NCI-H2107 (cell line): ENCODE measurements around the gene PTPN21.

ENCODE experiments used
- DNase-seq: peaks from one replicate; lab custom pipeline; 2025; lab: John Stamatoyannopoulos, UW

Gene PTPN21

DNA sequence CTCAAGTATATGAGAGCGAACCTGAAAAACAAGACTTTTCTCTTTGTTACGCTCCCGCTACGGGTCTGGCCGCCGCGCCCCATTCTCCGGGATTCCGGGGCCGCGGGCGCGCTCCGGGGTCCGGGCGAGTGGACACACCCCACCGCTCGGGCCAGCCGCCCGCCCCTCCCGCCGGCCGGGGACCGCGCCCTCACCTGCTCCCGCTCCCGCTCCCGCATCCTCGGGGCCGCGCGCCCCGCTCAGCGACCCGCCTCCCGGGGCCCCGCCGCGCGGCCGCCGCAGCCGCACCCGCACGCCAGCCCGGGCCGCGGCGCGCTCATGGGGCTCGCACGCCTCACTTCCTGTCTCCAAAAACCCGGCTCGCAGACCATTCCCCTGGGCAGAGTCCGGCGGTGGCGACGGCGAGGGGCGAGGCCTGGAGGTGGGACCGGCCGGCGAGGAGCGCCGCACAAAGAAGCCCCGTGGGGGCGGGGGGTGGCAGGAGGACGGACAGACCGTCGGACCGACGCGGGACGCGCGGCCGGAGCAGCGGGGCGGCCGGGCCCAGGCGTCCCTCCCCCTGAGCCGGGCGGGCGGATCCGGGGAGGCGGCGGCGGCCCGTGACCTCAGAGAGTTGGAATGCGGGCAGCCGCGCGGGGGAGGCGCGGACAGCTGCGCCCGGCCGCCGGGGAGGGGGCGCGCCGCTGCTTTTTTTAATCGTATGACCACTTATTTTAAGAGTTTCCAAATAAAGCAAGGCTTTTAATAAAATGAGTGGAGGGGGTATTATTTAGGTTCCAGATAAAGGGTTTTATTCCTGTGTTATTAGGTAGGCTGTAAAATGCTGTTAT, at the start of gene PTPN21:
PTPN21 (minus strand) TSS at position 551 of the 830 bp plus-strand sequence. CDS start 4,590 bp downstream, outside the sequence.
- no peak for DNase-seq

GRCh38 chr14:88604212-88604611, 49.4 kb upstream of the PTPN21 start:
- DNase-seq: no peak

GRCh38 chr14:88599761-88600439, 45.1 kb upstream of the PTPN21 start:
- no peak for DNase-seq

GRCh38 chr14:88599326-88599725, 44.5 kb upstream of the PTPN21 start:
- DNase-seq: no peak

DNA sequence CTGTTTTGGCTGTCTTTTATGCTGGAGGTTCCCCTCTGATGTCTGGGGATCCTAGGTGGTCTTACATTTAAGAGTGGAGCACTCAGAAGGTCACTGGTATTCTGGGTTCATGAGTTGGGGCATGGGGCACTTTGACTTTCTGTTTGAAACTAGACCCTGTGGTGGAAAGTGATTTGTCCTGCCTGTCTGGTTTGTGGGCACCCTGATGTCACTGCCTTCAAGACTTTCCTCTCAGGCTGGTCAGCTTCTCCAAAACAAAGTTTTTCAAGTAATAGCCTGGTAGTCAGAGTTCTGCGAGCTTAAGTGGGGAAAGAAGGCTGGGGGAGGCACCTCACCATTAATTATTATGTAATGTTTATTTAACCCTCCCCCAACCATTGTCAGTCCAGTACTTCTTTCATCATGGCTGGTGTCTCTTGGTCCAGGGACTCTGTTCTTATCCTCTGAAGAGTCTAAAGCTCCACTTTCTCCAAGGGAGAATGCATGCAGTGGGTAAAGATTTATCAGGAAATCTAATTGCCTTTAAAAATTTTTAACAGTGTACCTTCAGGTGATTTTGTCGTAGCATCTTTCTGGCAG, 43.4 kb upstream of the PTPN21 start:
- no peak for DNase-seq

GRCh38 chr14:88597601-88598000, 42.8 kb upstream of the PTPN21 start:
- DNase-seq: no peak

- DNase-seq: no peak
Measured at GRCh38 chr14:88597038-88597437, 42.2 kb upstream of the PTPN21 start.

- DNase-seq: no peak
Measured at GRCh38 chr14:88592031-88592430, 37.2 kb upstream of the PTPN21 start.

DNA sequence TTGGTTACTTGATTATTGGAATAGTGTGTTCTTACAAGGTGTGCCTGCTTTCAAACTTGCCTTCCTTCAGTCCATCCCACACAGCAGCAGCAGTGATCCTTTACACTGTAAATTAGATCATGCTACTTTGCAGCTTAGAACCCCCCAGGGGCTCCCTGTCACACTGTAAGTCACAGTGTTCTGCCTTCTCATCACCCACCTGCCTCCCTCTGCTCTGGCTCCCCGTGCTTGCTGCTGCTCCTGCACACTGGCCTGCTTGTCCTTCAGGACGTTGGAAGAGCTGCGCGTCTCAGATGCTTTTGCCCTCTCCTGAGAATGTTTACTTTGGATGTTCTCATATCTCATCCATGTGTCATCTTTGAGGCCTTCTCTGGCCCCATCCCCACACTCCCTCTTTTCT, 35.4 kb upstream of the PTPN21 start:
- DNase-seq: no peak

DNA sequence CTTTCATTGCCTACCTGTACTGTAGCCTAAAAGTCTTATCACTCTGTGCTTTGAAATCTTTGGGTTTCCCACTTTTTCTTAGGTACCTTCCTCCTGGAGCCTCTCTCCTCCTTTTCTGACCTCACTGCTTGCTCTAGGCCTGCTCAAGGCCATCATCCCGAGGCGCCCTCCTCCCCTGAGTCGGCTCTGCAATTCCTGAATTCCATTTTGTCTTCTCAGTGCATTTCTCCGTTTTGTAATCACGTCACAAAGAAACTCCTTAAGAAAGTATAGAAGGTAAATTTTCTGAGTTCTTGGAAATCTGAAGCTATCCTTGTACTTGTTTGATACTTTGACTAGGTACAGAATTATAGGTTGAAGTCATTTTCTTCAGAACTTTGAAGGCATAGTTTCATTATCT, 33.3 kb upstream of the PTPN21 start:
- no peak for DNase-seq

DNA sequence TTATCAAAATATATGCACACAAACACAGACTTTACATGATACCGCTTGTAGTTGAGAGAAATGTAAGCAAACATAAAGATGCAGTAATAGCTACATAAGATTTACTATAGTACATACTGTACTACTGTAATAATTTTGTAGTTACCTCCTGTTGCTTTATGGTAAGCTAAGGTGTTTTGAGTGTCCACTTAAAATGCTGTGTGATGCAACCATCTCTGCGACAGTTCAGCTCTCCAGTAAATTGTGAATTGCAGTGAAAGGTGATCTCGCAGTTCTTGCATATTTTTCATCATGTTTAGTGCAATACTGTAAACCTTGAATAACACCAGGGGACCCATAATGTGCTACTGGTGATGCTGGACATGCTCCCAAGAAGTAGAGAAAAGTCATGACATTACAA, 29.6 kb upstream of the PTPN21 start:
- DNase-seq: no peak

DNA sequence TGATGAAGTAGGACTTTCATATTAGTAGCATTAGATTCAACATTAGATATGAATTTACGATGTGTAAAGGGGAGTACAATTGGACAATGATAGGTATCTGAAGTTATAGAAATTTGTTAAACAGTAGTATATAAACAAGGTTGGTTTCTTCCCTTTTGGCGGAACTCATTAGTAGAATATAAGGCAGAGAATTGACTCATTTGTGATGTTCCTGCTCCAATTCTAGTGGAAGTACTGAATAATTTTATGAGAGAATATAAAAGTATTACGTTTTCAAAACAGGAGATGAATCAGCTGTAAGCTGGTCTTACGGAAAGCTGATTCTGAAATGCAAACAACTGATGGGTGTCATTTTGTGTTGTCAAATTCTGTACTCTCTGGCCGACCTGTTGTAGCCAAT, 21.4 kb upstream of the PTPN21 start:
- DNase-seq: no peak

DNA sequence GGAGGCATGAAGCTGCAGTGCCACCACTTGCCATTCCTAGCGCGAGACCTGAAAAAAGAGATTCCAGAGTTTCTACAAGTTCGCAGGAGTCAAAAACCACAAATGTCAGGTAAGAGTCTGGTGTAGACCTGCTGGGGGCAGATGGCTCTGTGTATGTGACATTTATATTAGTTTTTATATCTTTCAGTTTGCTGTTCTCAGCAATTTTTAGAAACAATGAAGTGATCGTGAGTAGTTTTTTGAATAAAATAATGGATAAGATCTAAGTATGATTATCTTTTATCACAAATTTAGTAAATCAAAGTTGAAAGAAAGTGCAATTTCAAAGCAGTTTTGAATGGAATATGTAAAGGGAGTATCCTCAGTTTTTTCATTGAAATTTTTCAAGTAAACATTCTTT, 17.3 kb upstream of the PTPN21 start:
- no peak for DNase-seq

- DNase-seq: no peak
Measured at GRCh38 chr14:88568196-88568595, 13.4 kb upstream of the PTPN21 start.

DNA sequence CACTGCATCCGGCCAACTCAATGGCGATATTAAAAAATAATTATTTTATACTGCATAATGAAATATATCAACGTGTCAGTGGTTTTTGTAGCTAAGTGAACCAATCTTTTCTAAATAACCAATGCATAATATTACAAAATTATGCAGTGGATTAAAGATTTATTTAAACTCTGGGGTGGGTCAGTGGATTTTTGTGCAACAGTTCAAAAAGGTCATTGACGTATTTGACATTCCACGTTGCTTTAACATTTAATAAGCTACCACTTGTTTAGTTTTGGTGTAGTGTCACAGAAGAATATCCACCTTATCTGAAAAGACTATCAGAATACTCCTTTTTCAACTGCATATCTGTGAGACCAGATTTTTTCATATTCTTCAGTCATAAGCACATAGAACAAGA, 10.6 kb upstream of the PTPN21 start:
- DNase-seq: no peak

DNA sequence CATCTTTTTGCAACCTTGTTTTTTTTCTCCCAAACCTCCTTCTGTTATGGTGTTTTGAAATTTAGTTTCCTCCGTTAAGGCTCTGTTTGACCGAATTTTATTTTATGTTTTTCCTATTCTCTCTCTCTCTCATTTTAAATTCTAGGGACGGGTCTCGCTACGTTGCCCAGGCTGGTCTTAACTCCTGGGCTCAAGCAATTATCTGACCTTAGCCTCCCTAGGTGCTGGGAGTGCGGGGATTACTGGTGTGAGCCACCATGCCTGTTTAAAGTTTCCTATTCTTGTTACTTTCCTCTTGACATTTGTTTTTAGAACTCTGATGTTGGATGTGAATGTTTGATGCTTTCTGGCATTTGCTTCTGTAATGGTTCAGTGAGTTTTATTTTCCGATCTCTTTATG, 9.0 kb upstream of the PTPN21 start:
- no peak for DNase-seq

DNA sequence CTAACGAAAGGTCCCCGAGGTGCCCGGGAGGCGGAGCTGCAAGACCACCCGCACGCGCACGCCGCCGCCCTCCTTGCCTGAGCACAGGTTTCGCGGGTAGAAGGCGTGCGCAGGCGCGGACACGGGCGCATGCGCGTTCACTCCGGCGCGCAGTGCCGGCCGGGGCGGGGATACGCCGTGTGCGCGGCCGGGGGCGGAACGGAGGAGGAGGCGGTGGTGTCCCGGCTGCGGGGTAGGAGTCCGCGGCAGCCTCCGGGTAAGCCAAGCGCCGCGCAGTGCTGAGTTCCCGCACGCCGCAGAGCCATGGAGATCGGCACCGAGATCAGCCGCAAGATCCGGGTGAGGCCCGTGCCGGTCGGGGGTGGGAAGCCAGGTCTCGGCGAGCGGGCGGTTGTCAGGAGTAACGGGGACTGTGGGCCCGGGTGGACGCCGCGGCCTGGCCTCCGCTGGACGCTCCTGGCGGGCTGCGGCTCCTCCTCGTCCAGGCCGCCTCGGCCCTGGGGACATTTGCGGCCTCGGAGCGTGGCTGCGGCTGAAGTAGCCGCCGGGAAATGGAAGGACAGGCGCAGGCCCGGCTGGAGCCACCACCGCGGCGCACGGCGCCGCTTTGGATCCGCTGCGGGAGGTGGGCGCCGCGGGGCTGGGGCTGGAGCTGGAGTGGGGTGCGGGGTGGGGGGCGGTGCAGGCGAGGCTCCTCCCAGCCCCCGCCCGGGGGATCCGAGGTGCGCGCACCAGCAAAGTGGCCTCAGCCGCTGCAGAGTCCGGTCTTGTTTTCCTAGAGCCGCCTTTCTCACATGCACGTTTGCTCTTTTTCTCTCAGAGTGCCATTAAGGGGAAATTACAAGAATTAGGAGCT, 8.3 kb upstream of the PTPN21 start, which contains the start of gene ZC3H14:
ZC3H14 (plus strand) TSS at position 207 of the 856 bp plus-strand sequence; CDS start at position 304, 97 bp downstream.
- DNase-seq: peak; percentile 79

DNA sequence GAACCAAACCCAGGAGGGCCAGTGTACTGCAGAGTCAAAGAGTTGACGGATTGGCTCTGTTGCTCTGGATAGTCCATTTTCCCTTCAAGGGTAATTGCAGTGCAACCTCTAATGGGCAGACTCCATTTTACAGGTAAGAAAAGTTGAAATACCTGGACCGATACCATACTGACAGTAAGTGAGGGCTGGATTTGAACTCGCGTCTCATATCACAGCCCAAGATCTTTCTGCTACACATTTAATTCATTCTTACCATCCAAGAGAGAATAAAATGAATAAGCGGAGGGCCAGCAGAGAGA, 7.7 kb upstream of the PTPN21 start:
- no peak for DNase-seq

- no peak for DNase-seq
Measured at GRCh38 chr14:88559852-88560251, 5.0 kb upstream of the PTPN21 start.

DNA sequence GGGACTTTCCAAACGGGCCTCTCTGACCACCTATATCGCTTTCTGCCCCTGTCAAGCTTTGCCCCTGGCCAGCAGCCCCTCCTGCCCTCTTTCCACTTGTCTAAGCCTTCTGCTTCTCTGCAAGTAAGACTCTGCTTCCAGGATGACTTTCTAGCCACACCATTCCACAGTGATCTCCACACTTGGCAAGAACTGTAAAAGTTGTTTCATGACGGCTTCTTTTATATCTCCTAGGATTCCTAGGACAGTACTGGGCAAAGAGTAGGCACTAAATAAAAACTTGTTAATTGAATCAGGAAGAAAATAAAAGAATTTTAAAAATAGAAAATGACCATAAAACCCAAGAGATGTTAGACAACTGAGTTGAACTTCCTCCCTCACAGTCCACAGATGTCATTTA, 1.8 kb upstream of the PTPN21 start:
- DNase-seq: no peak

DNA sequence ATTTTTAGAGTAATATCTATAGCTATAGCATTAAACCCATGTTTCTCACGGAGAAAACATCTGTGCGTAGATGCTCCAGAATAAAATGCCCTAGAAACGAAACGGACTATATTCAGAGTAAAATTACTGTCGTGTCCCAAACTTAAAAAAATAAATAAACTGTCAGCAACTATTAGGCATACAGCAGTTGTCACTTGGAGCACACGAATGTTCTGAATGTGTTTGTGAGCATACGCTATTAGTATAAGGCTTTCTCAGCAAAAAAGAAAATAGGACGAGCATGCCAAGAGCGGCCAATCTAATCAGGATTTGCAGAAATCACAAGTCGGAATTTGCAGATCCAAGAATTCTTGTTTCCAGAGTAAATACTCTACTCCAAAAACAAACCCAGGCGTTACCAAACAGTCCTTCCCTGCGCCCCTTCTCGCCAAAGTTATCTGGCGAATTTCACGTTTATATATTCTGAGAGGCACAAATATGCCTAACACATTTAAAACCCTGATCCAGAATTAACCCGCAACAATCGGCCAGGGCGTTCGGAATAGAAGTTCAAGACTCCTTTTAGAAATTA, 836 bp downstream of the PTPN21 start:
- no peak for DNase-seq

- DNase-seq: no peak
Measured at GRCh38 chr14:88552876-88553275, 1.9 kb downstream of the PTPN21 start.
